Measurements from ENCODE around the gene NDUFV2.

DNA sequence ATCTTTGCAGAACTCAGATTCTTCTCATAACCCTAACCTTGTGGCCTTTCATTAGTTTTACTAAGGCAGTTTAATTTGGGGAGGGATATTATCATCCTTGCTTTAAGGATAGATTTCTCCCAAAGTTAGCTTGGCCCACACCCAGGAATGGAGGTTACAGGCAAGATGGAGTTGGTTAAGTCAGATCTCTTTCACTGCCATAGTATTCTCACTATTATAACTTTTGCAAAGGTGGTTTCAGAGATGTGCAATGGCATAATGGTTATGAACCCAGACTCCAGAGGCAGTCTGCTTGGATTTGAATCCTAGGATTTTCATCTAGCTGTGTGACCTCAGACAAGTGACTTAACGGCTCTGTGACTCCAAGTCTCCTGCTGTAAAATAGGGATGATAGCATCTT, 48.7 kb upstream of the NDUFV2 start:
- TF ChIP-seq, protein P1, sequence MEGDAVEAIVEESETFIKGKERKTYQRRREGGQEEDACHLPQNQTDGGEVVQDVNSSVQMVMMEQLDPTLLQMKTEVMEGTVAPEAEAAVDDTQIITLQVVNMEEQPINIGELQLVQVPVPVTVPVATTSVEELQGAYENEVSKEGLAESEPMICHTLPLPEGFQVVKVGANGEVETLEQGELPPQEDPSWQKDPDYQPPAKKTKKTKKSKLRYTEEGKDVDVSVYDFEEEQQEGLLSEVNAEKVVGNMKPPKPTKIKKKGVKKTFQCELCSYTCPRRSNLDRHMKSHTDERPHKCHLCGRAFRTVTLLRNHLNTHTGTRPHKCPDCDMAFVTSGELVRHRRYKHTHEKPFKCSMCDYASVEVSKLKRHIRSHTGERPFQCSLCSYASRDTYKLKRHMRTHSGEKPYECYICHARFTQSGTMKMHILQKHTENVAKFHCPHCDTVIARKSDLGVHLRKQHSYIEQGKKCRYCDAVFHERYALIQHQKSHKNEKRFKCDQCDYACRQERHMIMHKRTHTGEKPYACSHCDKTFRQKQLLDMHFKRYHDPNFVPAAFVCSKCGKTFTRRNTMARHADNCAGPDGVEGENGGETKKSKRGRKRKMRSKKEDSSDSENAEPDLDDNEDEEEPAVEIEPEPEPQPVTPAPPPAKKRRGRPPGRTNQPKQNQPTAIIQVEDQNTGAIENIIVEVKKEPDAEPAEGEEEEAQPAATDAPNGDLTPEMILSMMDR (IDR thresholded peaks at IDR 0.05), result no peak
- no peak for TF ChIP-seq POLR2A (IDR thresholded peaks at IDR 0.05)
